Upper lobe of left lung (tissue), 6 donors: Measurements from ENCODE around the gene TDRD12. TPM values are rescaled to one million over a fixed set of nuclear protein-coding genes. Genes with fewer than 3 reads are reported as not detected.

Source experiments
- ATAC-seq, 2 donors: fragments of 200-7000 bp; cut with Tn5 transposase; one replicate each; pipeline ENCODE4 v1.9.1; 2022; ENCODE audit warnings: mild to moderate bottlenecking in 2 of 2, moderate library complexity in 2 of 2; ENCODE audit not compliant: low FRiP score in 2 of 2
- DNase-seq, 2 donors: peaks; one replicate each; pipeline ENCODE4 v3.0.0-alpha.2; 2019 to 2020
- H3K27ac ChIP-seq, 4 donors: fragments of 200-600 bp; sonication (generic); one replicate each; pipeline ENCODE4 v1.5.1; 2016 to 2019
- H3K27me3 ChIP-seq, 4 donors: fragments of 200-600 bp; sonication (generic); one replicate each; pipeline ENCODE4 v1.5.1; 2017 to 2019
- H3K36me3 ChIP-seq, 4 donors: fragments of 200-600 bp; sonication (generic); one replicate each; pipeline ENCODE4 v1.5.1; 2016 to 2019
- H3K4me1 ChIP-seq, 4 donors: fragments of 200-600 bp; sonication (generic); one replicate each; pipeline ENCODE4 v1.5.1; 2018 to 2019
- H3K4me3 ChIP-seq, 4 donors: fragments of 200-600 bp; sonication (generic); one replicate each; pipeline ENCODE4 v1.5.1; 2017 to 2019; ENCODE audit warnings: mild to moderate bottlenecking in 2 of 4, moderate library complexity in 1 of 4
- H3K9me3 ChIP-seq, 4 donors: fragments of 200-600 bp; sonication (generic); one replicate each; pipeline ENCODE4 v1.5.1; 2018 to 2019
- EP300 ChIP-seq, 4 donors: sonication (generic); formaldehyde crosslinking; IDR thresholded peaks; one replicate each; pipeline ENCODE4 v1.5.1; 2017; ENCODE audit warnings: antibody characterized with exemption in 4 of 4, control low read depth in 2 of 4
- POLR2A ChIP-seq, 4 donors: fragments of 450-650 bp; IDR thresholded peaks; one replicate each; pipeline ENCODE4 v1.5.1; 2016 to 2017; ENCODE audit warnings: antibody characterized with exemption in 4 of 4, mild to moderate bottlenecking in 2 of 4
- POLR2AphosphoS5 ChIP-seq, 2 donors: sonication (generic); formaldehyde crosslinking; IDR thresholded peaks; one replicate each; pipeline ENCODE4 v1.5.1; 2017; ENCODE audit warnings: antibody characterized with exemption in 2 of 2
- WGBS, 2 donors: methylation state at CpG; one replicate each; pipeline ENCODE4 v1.1.5; 2017 to 2018; 5-methylcytosine and 5-hydroxymethylcytosine counted together
- total RNA-seq, 6 donors: library from RNA; depleted of rRNA in 4 of 6; stranded (reverse); fragments of >200 nt in 4 of 6; gene quantifications; one replicate each; pipeline versions ENCODE4 v1.1.0 to v1.2.1, GENCODE V29; 2016 to 2021
- TF ChIP-seq, protein P1 (sequence below), 6 experiments: fragments of 450-650 bp in 4 of 6; fragments of 200-600 bp in 2 of 6; sonication (generic) in 2 of 6; IDR thresholded peaks; one replicate each; pipeline ENCODE4 v1.5.1; 2016 to 2019; ENCODE audit warnings: antibody characterized with exemption in 6 of 6
- donor health status: DM: no; HTN: no; CAD: no; lungs with moderate emphysema.
- donor health status: DM: no; HTN: yes; CAD: no; lungs with severe emphysema.

The TDRD12 gene
- total RNA-seq, 6 donors from 2014 or later = 0.15 to 4.0 (median 0.38) TPM; not detected in 2

DNA sequence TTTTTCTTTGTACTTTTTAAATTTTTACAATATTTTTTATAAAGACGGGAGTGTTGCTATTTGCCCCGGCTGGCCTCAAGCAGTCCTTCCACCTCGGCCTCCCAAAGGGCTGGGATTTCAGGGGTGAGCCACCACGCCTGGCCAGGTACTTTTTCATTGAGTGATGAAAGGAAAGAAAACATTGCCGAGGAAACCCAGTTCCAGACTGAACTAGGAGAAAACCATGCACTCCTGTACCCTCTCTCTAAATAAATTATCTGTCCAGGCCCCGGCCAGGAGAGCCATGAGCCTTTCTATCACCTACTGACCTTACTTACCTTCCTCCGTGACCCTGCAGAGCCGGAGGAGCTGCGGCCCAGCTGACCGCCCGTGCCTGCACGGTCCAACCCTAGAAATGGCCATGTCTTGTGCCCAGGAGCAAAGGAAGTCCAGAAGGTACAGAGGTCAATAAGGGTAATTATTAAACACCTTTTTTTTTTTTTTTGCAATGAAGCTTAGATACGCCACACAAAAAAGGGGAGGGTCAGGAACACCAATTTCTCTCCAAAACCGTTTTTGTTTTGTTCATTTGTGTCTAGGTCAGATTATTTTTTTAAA is 149.9 kb downstream of the TDRD12 start, which contains the start of gene SLC7A9:
SLC7A9 (minus strand) TSS at position 399 of the 597 bp plus-strand sequence. CDS start 1,233 bp downstream, outside the sequence.
- TF ChIP-seq POLR2A (IDR thresholded peaks at IDR 0.05) (no peak), POLR2AphosphoS5 (IDR thresholded peaks at IDR 0.05) (no peak), EP300 (IDR thresholded peaks at IDR 0.05) (no peak)
- TF ChIP-seq, protein P1, sequence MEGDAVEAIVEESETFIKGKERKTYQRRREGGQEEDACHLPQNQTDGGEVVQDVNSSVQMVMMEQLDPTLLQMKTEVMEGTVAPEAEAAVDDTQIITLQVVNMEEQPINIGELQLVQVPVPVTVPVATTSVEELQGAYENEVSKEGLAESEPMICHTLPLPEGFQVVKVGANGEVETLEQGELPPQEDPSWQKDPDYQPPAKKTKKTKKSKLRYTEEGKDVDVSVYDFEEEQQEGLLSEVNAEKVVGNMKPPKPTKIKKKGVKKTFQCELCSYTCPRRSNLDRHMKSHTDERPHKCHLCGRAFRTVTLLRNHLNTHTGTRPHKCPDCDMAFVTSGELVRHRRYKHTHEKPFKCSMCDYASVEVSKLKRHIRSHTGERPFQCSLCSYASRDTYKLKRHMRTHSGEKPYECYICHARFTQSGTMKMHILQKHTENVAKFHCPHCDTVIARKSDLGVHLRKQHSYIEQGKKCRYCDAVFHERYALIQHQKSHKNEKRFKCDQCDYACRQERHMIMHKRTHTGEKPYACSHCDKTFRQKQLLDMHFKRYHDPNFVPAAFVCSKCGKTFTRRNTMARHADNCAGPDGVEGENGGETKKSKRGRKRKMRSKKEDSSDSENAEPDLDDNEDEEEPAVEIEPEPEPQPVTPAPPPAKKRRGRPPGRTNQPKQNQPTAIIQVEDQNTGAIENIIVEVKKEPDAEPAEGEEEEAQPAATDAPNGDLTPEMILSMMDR (IDR thresholded peaks at IDR 0.05) = no peak
- Histone ChIP-seq H3K27ac (no peak within 1 kb of the TSS), H3K9me3 (no peaks in the 10 kb centered on the region), H3K4me3 (no peak within 1 kb of the TSS), H3K36me3 (no peaks in the 10 kb centered on the region), H3K27me3 (no peaks in the 10 kb centered on the region), H3K4me1 (no peaks in the 10 kb centered on the region)
- ATAC-seq (no peak), DNase-seq (peak in 1 of 2 donors; percentile 44)
- 78 to 79% methylated on average over 14 of the region's 14 CpGs for WGBS, 2 donors

DNA sequence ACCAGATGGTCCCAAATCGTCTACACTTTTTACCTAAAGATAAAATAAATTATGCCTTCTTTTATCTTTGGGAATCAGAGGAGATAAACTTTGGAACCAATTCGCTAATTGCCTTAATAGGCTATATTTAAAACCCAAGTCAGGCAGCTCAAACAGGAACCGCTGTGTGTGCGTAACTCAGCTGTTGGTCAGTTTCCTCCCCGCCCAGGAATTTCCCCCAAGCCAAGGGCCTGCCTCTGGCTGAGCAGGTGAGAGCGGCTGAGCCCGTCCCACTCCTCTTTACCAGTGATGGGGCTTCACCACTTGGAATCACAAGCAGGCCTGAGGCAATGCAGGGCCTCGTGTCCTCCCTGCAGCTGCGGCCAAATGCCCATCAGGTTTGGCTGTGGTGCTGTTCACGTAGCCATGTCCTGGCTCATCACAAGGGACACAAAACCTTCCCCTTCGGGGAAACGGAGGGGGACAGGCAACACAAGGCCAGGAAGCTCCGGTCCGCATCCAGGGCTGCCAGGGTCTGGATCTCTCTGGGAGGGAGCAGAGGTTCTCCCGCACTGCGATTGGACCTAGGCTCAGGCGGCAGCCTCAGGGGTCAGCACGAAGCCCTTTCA is 150.5 kb downstream of the TDRD12 start:
- no peaks in the 10 kb centered on the region for H3K27me3 ChIP-seq
- no peaks in the 10 kb centered on the region for H3K9me3 ChIP-seq
- H3K27ac ChIP-seq = no peak overlapping the region
- ATAC-seq (no peak), DNase-seq (peak in 1 of 2 donors; percentile 49)
- no peaks in the 10 kb centered on the region for H3K4me1 ChIP-seq
- H3K4me3 ChIP-seq = no peak overlapping the region
- H3K36me3 ChIP-seq = no peaks in the 10 kb centered on the region
- WGBS, 2 donors = 76 to 77% methylated on average over 11 to 16 of the region's 18 CpGs
- TF ChIP-seq, protein P1 (IDR thresholded peaks at IDR 0.05) = no peak
- TF ChIP-seq POLR2AphosphoS5 (IDR thresholded peaks at IDR 0.05) (no peak), EP300 (IDR thresholded peaks at IDR 0.05) (no peak), POLR2A (IDR thresholded peaks at IDR 0.05) (no peak)

DNA sequence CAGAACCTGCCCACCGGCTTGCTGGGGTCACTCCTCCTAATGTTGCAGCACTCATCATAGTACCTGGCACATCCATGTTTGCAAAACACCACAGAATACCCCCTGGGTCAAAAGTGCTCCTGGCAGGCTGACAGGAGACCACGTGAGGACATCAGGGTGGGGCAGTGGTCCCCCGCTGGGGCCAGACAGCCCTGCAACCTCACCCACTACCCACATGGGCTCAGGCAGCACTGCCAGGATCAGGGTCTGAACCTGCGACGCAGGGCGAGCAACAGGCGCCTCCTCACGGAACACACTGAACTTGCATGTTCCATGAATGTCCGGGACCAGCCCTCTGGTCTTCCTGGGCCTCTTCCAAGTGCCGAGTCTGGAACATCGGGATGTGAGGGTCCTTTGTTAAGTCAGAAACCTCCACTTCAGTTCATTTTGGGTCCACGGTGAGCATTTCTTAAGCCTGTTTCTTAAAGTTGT is 151.4 kb downstream of the TDRD12 start:
- Histone ChIP-seq H3K4me3 (no peak overlapping the region), H3K36me3 (no peaks in the 10 kb centered on the region), H3K4me1 (no peaks in the 10 kb centered on the region), H3K27ac (no peak overlapping the region), H3K27me3 (no peaks in the 10 kb centered on the region), H3K9me3 (no peaks in the 10 kb centered on the region)
- TF ChIP-seq, protein P1 (IDR thresholded peaks at IDR 0.05) = no peak
- TF ChIP-seq POLR2A (IDR thresholded peaks at IDR 0.05) = no peak
- no peak for TF ChIP-seq POLR2AphosphoS5 (IDR thresholded peaks at IDR 0.05)
- no peak for TF ChIP-seq EP300 (IDR thresholded peaks at IDR 0.05)
- peak in 1 of 2 donors; percentile 68 for DNase-seq
- WGBS, 2 donors = 74 to 78% methylated on average over 4 to 11 of the region's 12 CpGs
- ATAC-seq = no peak

DNA sequence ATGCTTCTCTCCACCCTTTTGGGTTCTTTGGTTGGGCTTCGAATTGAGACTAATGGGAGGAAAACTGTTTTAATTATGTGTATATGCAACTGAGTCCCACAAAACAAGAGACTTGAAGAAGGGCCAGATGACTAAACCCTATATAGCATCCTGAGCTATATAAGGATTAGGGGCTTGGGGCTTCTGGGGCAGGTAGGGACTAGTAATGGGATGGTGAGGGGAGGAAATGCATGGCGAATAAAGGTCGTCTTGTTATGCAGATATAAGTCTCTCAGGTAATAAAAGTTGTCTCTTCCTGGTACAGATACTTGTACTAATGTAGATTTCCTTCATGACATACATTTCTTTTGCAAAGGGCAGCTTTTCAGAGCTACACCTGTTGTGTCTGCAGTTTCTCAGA is 152.8 kb downstream of the TDRD12 start:
- Histone ChIP-seq H3K9me3 (no peaks in the 10 kb centered on the region), H3K4me3 (no peak overlapping the region), H3K27ac (no peak overlapping the region), H3K27me3 (no peaks in the 10 kb centered on the region), H3K4me1 (no peaks in the 10 kb centered on the region), H3K36me3 (peaks cover 0 to 2% (median 0%) of the 10 kb centered on the region in 4 donors)
- TF ChIP-seq, protein P1 (IDR thresholded peaks at IDR 0.05) = no peak
- TF ChIP-seq POLR2A (IDR thresholded peaks at IDR 0.05) (no peak), EP300 (IDR thresholded peaks at IDR 0.05) (no peak), POLR2AphosphoS5 (IDR thresholded peaks at IDR 0.05) (no peak)
- DNase-seq = no peak
- no peak for ATAC-seq
- WGBS, 2 donors = 95 to 98% methylated on average over 3 of the region's 3 CpGs
